Ovary (tissue), 9 donors: ENCODE data around the gene PCBP3. TPM values are rescaled to one million over a fixed set of nuclear protein-coding genes. Genes with fewer than 3 reads are reported as not detected.

Experiments used
- DNase-seq, 5 donors: peaks; one replicate each; pipeline ENCODE4 v3.0.0-alpha.2; 2019 to 2020
- H3K27ac ChIP-seq, 2 donors: fragments of 200-600 bp; one replicate each; pipeline versions ENCODE4 v1.5.1 to v1.8.0; 2019 to 2022
- H3K27me3 ChIP-seq: fragments of 200-600 bp; one replicate; pipeline ENCODE4 v1.8.0; 2022
- H3K36me3 ChIP-seq: fragments of 200-600 bp; sonication (generic); one replicate; pipeline ENCODE4 v1.5.1; 2019
- H3K4me1 ChIP-seq: one replicate; pipeline ENCODE4 v1.8.1; 2013; ENCODE audit warnings: mild to moderate bottlenecking, moderate library complexity; ENCODE audit not compliant: insufficient read depth
- H3K4me3 ChIP-seq: fragments of 200-600 bp; sonication (generic); one replicate; pipeline ENCODE4 v1.5.1; 2017
- H3K9me3 ChIP-seq, 2 donors: fragments of 200-600 bp in 1 of 2; sonication (generic) in 1 of 2; one replicate each; pipeline versions ENCODE4 v1.5.1 to v1.8.1; 2013 to 2019; ENCODE audit warnings: mild to moderate bottlenecking in 1 of 2, moderate library complexity in 1 of 2
- EP300 ChIP-seq: sonication (generic); formaldehyde crosslinking; IDR thresholded peaks from one replicate; pipeline ENCODE4 v1.6.1; 2017; ENCODE audit warnings: antibody characterized with exemption
- POLR2A ChIP-seq: fragments of 450-650 bp; IDR thresholded peaks from one replicate; pipeline ENCODE4 v1.6.1; 2017; ENCODE audit warnings: antibody characterized with exemption, mild to moderate bottlenecking, moderate library complexity
- WGBS, 3 donors: extraction: QIAGEN DNeasy Blood & Tissue Kit in 1 of 3; methylation state at CpG; one replicate each; pipeline versions ENCODE4 v1.1.5 to v1.1.7; 2013 to 2017; 5-methylcytosine and 5-hydroxymethylcytosine counted together
- intact Hi-C, 4 donors: fragments of 100-400 bp; cut with DNase I; formaldehyde crosslinking; loops; one replicate each; pipeline versions ENCODE4 v1.11.0 to v1.15.1; 2022 to 2023
- polyA plus RNA-seq, 2 donors: library from polyadenylated mRNA; stranded (reverse); fragments of 200-250 nt in 1 of 2; fragments of 350-450 nt in 1 of 2; fragmentation: Illumina TruSeq in 1 of 2; extraction: RNeasy Lipid Tissue Mini Kit (QIAGEN cat#74804) in 1 of 2; gene quantifications; one replicate each; pipeline ENCODE4 v1.2.3, GENCODE V29; 2013 to 2014
- total RNA-seq, 7 donors: library from RNA; depleted of rRNA in 2 of 7; stranded (reverse); fragments of >200 nt in 2 of 7; fragmentation: NEBNext Ultra II Directional in 3 of 7; extraction: Animal tissue kit (Norgen Biotek cat#: 25700) in 3 of 7; gene quantifications; one replicate each; pipeline versions ENCODE4 v1.1.0 to v1.2.4, GENCODE V29; 2016 to 2023
- TF ChIP-seq, protein P1 (sequence below), 3 donors: fragments of 450-650 bp in 2 of 3; fragments of 200-600 bp in 1 of 3; IDR thresholded peaks; one replicate each; pipeline versions ENCODE4 v1.5.1 to v1.8.0; 2016 to 2022; ENCODE audit warnings: antibody characterized with exemption in 3 of 3, mild to moderate bottlenecking in 1 of 3
- donor health status: DM: no; HTN: no; CAD: no; lungs with moderate emphysema.
- donor health status: DM: no; HTN: no; CAD: no.
- donor health status: Bipolar disorder and iron deficiency.
- donor health status: DM: yes; HTN: yes; CAD: no.
- donor health status: DM: no; HTN: no; CAD: no.
- donor health status: DM: yes; HTN: yes; CAD: no.

PCBP3 gene
- total and polyA plus RNA-seq, 9 donors = 2.4 to 10.1 (median 5.4) TPM

DNA sequence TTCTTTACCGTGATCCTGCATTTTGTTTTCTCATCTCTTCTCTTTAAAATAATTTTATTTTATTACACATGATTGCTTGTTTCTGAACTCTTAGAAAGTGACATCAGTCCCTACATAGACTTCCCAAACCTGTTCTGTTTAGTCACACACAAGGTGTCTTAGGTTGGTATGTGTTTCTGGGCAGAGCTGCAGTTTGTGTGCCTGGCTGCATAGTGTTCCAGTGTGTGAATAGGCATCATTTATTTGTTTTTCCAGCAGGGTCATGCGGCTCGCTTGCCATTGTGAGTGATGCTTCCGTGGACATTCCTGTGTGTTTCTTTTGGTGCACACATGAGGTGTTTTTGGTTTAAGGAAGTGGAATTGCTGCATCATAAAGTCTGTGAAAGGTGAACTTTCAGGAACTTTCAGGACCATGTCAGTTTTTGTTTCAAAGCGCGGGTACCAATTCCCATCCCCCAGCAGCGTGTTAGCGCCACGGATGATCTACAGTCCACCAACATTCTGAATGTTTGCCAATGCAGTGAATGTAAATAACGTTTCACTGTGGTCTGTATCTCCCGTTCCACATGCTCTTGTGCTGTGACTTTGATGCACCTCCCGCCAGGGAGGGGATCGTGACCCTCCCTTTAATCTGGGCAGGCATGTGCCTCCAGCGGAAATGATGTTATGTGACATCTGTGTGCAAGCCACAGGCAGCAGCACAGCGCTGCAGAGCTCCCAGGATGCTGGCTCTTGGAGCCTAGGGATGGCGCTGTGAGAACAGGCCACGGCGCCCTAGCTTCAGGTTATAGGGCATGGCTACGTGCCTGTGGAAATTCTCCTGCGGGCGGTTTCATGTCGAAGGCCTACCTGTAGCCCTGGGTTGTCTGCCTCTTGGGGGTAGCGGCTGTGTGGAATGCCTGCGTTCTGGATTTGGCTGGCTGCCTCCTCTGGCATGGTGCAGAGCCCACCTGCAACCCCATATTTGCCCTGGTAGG, 193.5 kb downstream of the PCBP3 start:
- no peak for DNase-seq
- no peaks in the 10 kb centered on the region for H3K36me3 ChIP-seq
- TF ChIP-seq, protein P1, sequence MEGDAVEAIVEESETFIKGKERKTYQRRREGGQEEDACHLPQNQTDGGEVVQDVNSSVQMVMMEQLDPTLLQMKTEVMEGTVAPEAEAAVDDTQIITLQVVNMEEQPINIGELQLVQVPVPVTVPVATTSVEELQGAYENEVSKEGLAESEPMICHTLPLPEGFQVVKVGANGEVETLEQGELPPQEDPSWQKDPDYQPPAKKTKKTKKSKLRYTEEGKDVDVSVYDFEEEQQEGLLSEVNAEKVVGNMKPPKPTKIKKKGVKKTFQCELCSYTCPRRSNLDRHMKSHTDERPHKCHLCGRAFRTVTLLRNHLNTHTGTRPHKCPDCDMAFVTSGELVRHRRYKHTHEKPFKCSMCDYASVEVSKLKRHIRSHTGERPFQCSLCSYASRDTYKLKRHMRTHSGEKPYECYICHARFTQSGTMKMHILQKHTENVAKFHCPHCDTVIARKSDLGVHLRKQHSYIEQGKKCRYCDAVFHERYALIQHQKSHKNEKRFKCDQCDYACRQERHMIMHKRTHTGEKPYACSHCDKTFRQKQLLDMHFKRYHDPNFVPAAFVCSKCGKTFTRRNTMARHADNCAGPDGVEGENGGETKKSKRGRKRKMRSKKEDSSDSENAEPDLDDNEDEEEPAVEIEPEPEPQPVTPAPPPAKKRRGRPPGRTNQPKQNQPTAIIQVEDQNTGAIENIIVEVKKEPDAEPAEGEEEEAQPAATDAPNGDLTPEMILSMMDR (IDR thresholded peaks at IDR 0.05) = no peak
- TF ChIP-seq POLR2A = no peak
- TF ChIP-seq EP300 = no peak
- H3K27ac ChIP-seq = no peak overlapping the region
- no peaks in the 10 kb centered on the region for H3K27me3 ChIP-seq
- H3K4me3 ChIP-seq = no peak overlapping the region
- intact Hi-C loops = no loop called here
- H3K9me3 ChIP-seq = peaks cover 0 to 4% of the 10 kb centered on the region in 2 donors
- H3K4me1 ChIP-seq = no peaks in the 10 kb centered on the region
- WGBS, 3 donors = 80 to 85% (median 83%) methylated on average over 24 of the region's 24 CpGs

DNA sequence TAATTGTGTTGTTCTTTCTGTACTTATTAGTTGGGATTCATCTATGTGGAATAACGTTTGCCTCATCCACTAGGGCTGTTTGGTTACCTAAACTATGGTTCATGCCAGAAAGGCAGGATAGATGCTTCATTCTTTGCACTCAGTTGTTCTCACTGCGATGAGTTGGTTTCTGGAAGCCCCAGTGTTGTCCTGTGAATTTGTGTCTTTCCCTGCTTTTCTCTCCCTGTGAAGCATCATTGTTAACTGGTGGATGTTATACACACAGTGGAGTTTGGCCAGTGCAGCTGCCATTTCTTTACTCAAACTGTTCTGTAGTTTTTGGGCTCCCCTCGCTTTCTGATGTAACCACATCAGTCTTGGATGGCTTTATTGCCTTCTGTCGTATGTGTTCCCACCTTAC, 194.4 kb downstream of the PCBP3 start:
- intact Hi-C loops = no loop called here
- H3K27ac ChIP-seq = no peak overlapping the region
- no peaks in the 10 kb centered on the region for H3K27me3 ChIP-seq
- no peaks in the 10 kb centered on the region for H3K4me1 ChIP-seq
- no peaks in the 10 kb centered on the region for H3K36me3 ChIP-seq
- H3K9me3 ChIP-seq = peaks cover 0 to 4% of the 10 kb centered on the region in 2 donors
- WGBS, 3 donors = 81 to 86% (median 85%) methylated on average over 4 of the region's 4 CpGs
- no peak overlapping the region for H3K4me3 ChIP-seq
- no peak for DNase-seq
- TF ChIP-seq, protein P1 (IDR thresholded peaks at IDR 0.05) = no peak
- TF ChIP-seq POLR2A = no peak
- TF ChIP-seq EP300 = no peak

DNA sequence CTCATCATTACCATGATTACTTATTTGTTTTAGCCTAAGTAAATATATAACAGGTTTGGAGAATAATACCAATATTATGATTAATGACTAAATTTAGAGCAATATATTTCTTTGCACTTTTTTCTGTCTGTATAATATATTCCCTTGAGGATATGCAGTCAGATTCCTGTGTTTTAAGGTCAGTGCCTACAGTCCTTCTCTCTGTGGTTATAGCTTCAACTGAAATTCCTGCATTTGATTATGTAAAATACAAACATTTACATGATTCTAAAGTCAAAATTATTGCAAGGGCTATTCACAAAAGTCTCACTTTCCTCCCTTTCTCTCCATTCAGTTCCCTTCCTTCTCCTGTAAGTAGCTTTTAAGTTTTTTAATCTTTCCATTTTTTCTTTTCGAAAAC, 195.1 kb downstream of the PCBP3 start:
- 98 to 99% (median 98%) methylated on average over 1 of the region's 1 CpG for WGBS, 3 donors
- no peak for TF ChIP-seq EP300
- TF ChIP-seq, protein P1 (IDR thresholded peaks at IDR 0.05) = no peak
- no peak for TF ChIP-seq POLR2A
- DNase-seq = no peak
- intact Hi-C loops = no loop called here
- Histone ChIP-seq H3K4me1 (no peaks in the 10 kb centered on the region), H3K27ac (no peak overlapping the region), H3K27me3 (no peaks in the 10 kb centered on the region), H3K4me3 (no peak overlapping the region), H3K9me3 (peaks cover 0 to 4% of the 10 kb centered on the region in 2 donors), H3K36me3 (no peaks in the 10 kb centered on the region)

DNA sequence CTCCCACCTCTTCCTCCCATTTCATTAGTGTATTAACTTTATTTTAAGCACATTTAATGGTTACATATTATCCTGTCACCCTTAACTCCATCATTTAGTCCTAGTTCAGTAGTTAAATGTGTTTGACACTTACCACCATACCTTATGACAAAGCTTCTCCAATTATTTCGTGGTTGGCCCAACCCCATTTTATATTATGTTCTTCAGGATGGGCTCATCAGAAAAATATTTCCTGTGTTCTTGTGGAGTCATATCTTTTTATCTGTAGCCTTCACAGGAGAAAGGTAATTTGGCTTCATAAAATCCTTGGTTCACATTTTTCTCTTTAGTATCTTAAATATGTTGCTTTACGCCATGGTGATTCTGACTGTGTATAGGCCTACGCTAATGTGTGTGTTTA, 195.7 kb downstream of the PCBP3 start:
- no peak for TF ChIP-seq EP300
- TF ChIP-seq, protein P1 (IDR thresholded peaks at IDR 0.05) = no peak
- no peak for TF ChIP-seq POLR2A
- Histone ChIP-seq H3K4me1 (no peaks in the 10 kb centered on the region), H3K9me3 (peaks cover 0 to 4% of the 10 kb centered on the region in 2 donors), H3K27ac (no peak overlapping the region), H3K36me3 (no peaks in the 10 kb centered on the region), H3K4me3 (no peak overlapping the region), H3K27me3 (no peaks in the 10 kb centered on the region)
- intact Hi-C loops = no loop called here
- no peak for DNase-seq
- WGBS, 3 donors = 92 to 97% (median 95%) methylated on average over 3 of the region's 3 CpGs
